GM12891 (cell line): ENCODE data around the gene DIO1.

ENCODE experiments used
- PAX5 ChIP-seq: IDR thresholded peaks from 2 replicates; pipeline ENCODE4 v1.6.1; 2011; ENCODE audit warnings: low read length, moderate library complexity, mild to moderate bottlenecking; ENCODE audit not compliant: insufficient read depth, severe bottlenecking
- POLR2A ChIP-seq: IDR thresholded peaks from 2 replicates; pipeline ENCODE4 v1.6.1; 2011; ENCODE audit warnings: low read depth, low read length, control low read depth
- POLR2AphosphoS5 ChIP-seq: IDR thresholded peaks from 2 replicates; pipeline ENCODE4 v1.6.1; 2011; ENCODE audit warnings: low read depth, low read length, control low read depth
- POU2F2 ChIP-seq: IDR thresholded peaks from 2 replicates; pipeline ENCODE4 v1.6.1; 2011; ENCODE audit warnings: low read depth, mild to moderate bottlenecking, control low read depth, low read length, moderate library complexity
- SPI1 ChIP-seq: IDR thresholded peaks from 2 replicates; pipeline ENCODE4 v1.6.1; 2011; ENCODE audit warnings: low read depth, low read length, control low read depth
- TAF1 ChIP-seq: IDR thresholded peaks from 2 replicates; pipeline ENCODE4 v1.6.1; 2011; ENCODE audit warnings: low read depth, low read length, control low read depth

DNA sequence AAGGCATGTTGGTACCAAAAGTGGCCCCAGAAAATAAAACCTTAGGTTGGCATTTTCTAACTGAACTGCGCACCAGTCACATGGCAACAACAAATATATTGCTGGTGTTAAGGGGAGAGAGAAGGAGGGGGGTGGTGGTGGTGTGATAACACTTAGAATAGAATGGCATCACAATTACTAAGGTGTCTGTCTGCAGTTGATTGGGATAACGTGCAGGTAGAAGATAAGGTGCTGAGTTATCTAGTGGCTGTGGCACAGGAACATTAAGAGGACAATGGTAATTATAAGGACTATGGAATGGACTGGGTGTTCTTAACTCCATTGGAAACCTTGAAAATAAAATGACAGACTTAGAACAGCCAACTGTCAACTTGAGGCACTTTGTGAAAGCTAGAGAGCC, 3.0 kb upstream of the DIO1 start:
- no peak for TF ChIP-seq POLR2A
- TF ChIP-seq POLR2AphosphoS5, result no peak
- TF ChIP-seq TAF1, result no peak
- no peak for TF ChIP-seq SPI1
- TF ChIP-seq PAX5, result no peak
- no peak for TF ChIP-seq POU2F2
